ENCODE data around the gene NELFE.

DNA sequence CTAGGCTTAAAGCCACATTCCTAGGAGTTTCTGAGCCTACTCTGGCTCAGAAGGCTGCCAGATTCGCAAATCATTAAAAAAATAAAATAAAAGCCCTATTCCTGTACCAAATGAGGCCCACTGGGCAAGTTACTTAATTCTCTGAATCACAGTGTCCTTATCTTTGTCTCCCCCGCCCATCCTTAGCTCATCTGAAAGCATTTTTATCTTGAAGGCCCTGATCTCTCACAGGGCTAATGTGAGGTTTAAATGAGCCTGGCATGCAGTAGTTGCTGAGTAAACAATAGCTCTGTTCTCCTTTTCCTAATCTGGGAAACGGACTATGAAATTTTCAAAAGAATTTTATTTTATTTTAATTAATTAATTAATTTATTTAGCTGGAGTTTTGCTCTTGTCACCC is 54.8 kb downstream of the NELFE start:
- no peak for TF ChIP-seq EZH2 (IDR thresholded peaks at IDR 0.05; ENCODE audit: borderline replicate concordance)
- TF ChIP-seq, protein P1, sequence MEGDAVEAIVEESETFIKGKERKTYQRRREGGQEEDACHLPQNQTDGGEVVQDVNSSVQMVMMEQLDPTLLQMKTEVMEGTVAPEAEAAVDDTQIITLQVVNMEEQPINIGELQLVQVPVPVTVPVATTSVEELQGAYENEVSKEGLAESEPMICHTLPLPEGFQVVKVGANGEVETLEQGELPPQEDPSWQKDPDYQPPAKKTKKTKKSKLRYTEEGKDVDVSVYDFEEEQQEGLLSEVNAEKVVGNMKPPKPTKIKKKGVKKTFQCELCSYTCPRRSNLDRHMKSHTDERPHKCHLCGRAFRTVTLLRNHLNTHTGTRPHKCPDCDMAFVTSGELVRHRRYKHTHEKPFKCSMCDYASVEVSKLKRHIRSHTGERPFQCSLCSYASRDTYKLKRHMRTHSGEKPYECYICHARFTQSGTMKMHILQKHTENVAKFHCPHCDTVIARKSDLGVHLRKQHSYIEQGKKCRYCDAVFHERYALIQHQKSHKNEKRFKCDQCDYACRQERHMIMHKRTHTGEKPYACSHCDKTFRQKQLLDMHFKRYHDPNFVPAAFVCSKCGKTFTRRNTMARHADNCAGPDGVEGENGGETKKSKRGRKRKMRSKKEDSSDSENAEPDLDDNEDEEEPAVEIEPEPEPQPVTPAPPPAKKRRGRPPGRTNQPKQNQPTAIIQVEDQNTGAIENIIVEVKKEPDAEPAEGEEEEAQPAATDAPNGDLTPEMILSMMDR (IDR thresholded peaks at IDR 0.05; ENCODE audit: poor library complexity), result no peak
